ENCODE results near the gene AUTS2.

Gene AUTS2

DNA sequence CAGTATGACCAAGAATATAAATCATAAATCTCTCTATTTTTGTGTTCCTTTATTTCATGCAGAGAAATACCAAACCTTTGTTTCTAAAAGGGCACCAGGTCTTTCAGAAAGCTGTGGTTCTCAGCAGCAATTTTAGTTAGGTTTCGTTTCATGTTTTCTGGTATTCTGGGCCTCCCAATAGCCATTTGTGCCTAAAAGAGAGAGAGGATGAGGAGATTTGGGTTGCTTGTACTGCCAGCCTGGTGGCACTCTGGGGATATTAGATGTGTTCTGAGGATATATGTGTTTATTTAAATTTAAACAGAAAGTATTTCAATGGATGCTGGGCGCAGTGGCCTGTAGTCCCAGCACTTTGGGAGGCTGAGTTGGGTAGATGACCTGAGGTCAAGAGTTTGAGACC lies 471.7 kb downstream of the AUTS2 start:
- H3K9ac ChIP-seq (ENCODE audit: low read depth, low read length, poor library complexity, severe bottlenecking): no peak overlapping the region
- no peaks in the 10 kb centered on the region for H3K27me3 ChIP-seq (ENCODE audit: insufficient read depth, low read length, poor library complexity, severe bottlenecking)
- H3K36me3 ChIP-seq (ENCODE audit: insufficient read depth, low read length): no peaks in the 10 kb centered on the region
- H3K4me2 ChIP-seq (ENCODE audit: low read depth, low read length, poor library complexity, severe bottlenecking): no peak overlapping the region
- TF ChIP-seq, protein P1, sequence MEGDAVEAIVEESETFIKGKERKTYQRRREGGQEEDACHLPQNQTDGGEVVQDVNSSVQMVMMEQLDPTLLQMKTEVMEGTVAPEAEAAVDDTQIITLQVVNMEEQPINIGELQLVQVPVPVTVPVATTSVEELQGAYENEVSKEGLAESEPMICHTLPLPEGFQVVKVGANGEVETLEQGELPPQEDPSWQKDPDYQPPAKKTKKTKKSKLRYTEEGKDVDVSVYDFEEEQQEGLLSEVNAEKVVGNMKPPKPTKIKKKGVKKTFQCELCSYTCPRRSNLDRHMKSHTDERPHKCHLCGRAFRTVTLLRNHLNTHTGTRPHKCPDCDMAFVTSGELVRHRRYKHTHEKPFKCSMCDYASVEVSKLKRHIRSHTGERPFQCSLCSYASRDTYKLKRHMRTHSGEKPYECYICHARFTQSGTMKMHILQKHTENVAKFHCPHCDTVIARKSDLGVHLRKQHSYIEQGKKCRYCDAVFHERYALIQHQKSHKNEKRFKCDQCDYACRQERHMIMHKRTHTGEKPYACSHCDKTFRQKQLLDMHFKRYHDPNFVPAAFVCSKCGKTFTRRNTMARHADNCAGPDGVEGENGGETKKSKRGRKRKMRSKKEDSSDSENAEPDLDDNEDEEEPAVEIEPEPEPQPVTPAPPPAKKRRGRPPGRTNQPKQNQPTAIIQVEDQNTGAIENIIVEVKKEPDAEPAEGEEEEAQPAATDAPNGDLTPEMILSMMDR (conservative IDR thresholded peaks at IDR 0.05; ENCODE audit: low read length): no peak
- H3K4me3 ChIP-seq (ENCODE audit: low read length, poor library complexity, severe bottlenecking): no peak overlapping the region
- H2AFZ ChIP-seq (ENCODE audit: low read length): no peak overlapping the region
- no peaks in the 10 kb centered on the region; the same call in none of the 2 replicates for H3K79me2 ChIP-seq (ENCODE audit: insufficient read depth, low read length)
- peaks cover 4% of the 10 kb centered on the region for H4K20me1 ChIP-seq (ENCODE audit: insufficient read depth, low read length, poor library complexity, severe bottlenecking)
- peaks cover 6% of the 10 kb centered on the region for H3K4me1 ChIP-seq (ENCODE audit: insufficient read depth, low read length, poor library complexity, severe bottlenecking)
- no peaks in the 10 kb centered on the region for H3F3A ChIP-seq (ENCODE audit: low read depth)
- no peaks in the 10 kb centered on the region for H3K9me3 ChIP-seq (ENCODE audit: insufficient read depth, low read depth, low read length)
- no peaks in the 10 kb centered on the region for H3K9me2 ChIP-seq (replicated peaks; ENCODE audit: low read depth, low read length)

DNA sequence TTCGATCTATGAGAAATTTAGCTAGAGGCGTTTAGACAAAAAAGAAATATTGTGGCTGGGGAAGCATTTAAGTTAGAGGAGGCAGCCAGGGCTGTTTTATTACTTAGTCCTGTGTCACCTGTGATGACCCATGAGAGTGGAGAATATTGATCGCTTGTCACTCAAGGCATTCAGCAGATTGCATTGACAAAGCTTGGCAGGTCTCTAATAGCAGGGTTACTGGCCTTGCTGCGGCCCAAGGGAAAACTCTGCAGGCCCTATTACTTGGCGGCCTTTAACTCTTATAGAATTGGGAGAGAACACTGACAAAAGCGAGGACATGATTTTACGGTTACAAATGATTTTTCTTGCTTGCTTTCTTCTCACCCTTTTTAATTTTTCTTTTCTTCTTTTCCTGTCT lies 473.5 kb downstream of the AUTS2 start:
- no peak overlapping the region for H3K4me3 ChIP-seq (ENCODE audit: low read length, poor library complexity, severe bottlenecking)
- H3F3A ChIP-seq (ENCODE audit: low read depth): no peaks in the 10 kb centered on the region
- no peak overlapping the region for H3K9ac ChIP-seq (ENCODE audit: low read depth, low read length, poor library complexity, severe bottlenecking)
- H2AFZ ChIP-seq (ENCODE audit: low read length): no peak overlapping the region
- H3K36me3 ChIP-seq (ENCODE audit: insufficient read depth, low read length): no peaks in the 10 kb centered on the region
- H3K4me2 ChIP-seq (ENCODE audit: low read depth, low read length, poor library complexity, severe bottlenecking): no peak overlapping the region
- no peaks in the 10 kb centered on the region for H3K27me3 ChIP-seq (ENCODE audit: insufficient read depth, low read length, poor library complexity, severe bottlenecking)
- H3K4me1 ChIP-seq (ENCODE audit: insufficient read depth, low read length, poor library complexity, severe bottlenecking): peaks cover 6% of the 10 kb centered on the region
- no peak for TF ChIP-seq EZH2phosphoT487 (IDR thresholded peaks at IDR 0.05; ENCODE audit: borderline replicate concordance)
- TF ChIP-seq, protein P1 (conservative IDR thresholded peaks at IDR 0.05; ENCODE audit: low read length): no peak
- H4K20me1 ChIP-seq (ENCODE audit: insufficient read depth, low read length, poor library complexity, severe bottlenecking): peaks cover 4% of the 10 kb centered on the region
- no peaks in the 10 kb centered on the region for H3K9me2 ChIP-seq (replicated peaks; ENCODE audit: low read depth, low read length)
- no peaks in the 10 kb centered on the region for H3K9me3 ChIP-seq (ENCODE audit: insufficient read depth, low read depth, low read length)
- H3K79me2 ChIP-seq (ENCODE audit: insufficient read depth, low read length): no peaks in the 10 kb centered on the region; the same call in none of the 2 replicates

DNA sequence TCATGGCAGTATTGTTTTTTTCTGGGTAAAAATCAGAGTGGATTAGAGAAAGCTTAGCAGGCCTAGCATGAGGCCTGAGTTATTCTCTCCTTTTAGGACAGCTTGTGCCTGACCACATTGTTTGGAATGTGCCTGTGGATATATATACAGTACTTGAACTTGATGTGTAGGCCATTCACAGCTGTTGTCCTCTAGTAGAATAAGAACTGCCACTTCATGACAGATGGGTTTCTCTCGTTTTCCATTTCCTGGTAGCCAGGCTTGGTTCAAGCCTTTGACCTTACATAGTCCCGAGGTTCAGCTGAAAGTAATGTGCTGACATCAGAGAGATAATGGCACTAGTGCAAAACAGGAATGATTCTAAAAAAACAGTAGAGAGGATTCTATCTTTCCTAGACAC lies 473.9 kb downstream of the AUTS2 start:
- no peaks in the 10 kb centered on the region for H3K27me3 ChIP-seq (ENCODE audit: insufficient read depth, low read length, poor library complexity, severe bottlenecking)
- H4K20me1 ChIP-seq (ENCODE audit: insufficient read depth, low read length, poor library complexity, severe bottlenecking): peaks cover 4% of the 10 kb centered on the region
- H2AFZ ChIP-seq (ENCODE audit: low read length): no peak overlapping the region
- H3K9me2 ChIP-seq (replicated peaks; ENCODE audit: low read depth, low read length): no peaks in the 10 kb centered on the region
- TF ChIP-seq, protein P1 (conservative IDR thresholded peaks at IDR 0.05; ENCODE audit: low read length): no peak
- no peak for TF ChIP-seq EZH2phosphoT487 (IDR thresholded peaks at IDR 0.05; ENCODE audit: borderline replicate concordance)
- peaks cover 6% of the 10 kb centered on the region for H3K4me1 ChIP-seq (ENCODE audit: insufficient read depth, low read length, poor library complexity, severe bottlenecking)
- no peak overlapping the region for H3K4me2 ChIP-seq (ENCODE audit: low read depth, low read length, poor library complexity, severe bottlenecking)
- no peaks in the 10 kb centered on the region for H3K36me3 ChIP-seq (ENCODE audit: insufficient read depth, low read length)
- H3K9ac ChIP-seq (ENCODE audit: low read depth, low read length, poor library complexity, severe bottlenecking): no peak overlapping the region
- no peaks in the 10 kb centered on the region for H3K9me3 ChIP-seq (ENCODE audit: insufficient read depth, low read depth, low read length)
- H3K4me3 ChIP-seq (ENCODE audit: low read length, poor library complexity, severe bottlenecking): no peak overlapping the region
- H3K79me2 ChIP-seq (ENCODE audit: insufficient read depth, low read length): no peaks in the 10 kb centered on the region; the same call in none of the 2 replicates
- H3F3A ChIP-seq (ENCODE audit: low read depth): no peaks in the 10 kb centered on the region
